Aorta (tissue), 5 donors: ENCODE measurements around the gene SH3GLB2. TPM values are rescaled to one million over a fixed set of nuclear protein-coding genes. Genes with fewer than 3 reads are reported as not detected.
"Not testable (repeated sequence)": the region's sequence is repeated elsewhere in the genome, so short reads cannot be mapped to it uniquely, and the experiment has no call there.

Experiments used
- ATAC-seq: fragments of 200-7000 bp; cut with Tn5 transposase; one replicate; pipeline ENCODE4 v1.9.1; 2022; ENCODE audit warnings: moderate library complexity; ENCODE audit not compliant: low FRiP score
- DNase-seq, 2 donors: peaks; one replicate each; pipeline ENCODE4 v3.0.0-alpha.2; 2020
- H3K27ac ChIP-seq, 2 donors: one replicate each; pipeline ENCODE4 v1.5.1; 2013; ENCODE audit warnings: low read length in 2 of 2, mild to moderate bottlenecking in 2 of 2, moderate library complexity in 2 of 2, control low read depth in 1 of 2, inconsistent platforms in 1 of 2, low read depth in 1 of 2
- H3K27me3 ChIP-seq, 2 donors: one replicate each; pipeline ENCODE4 v1.6.1; 2013; ENCODE audit warnings: control low read depth in 1 of 2, low read length in 1 of 2, mild to moderate bottlenecking in 1 of 2, moderate library complexity in 1 of 2; ENCODE audit not compliant: insufficient read depth in 2 of 2, control insufficient read depth in 1 of 2
- H3K36me3 ChIP-seq, 2 donors: one replicate each; pipeline ENCODE4 v1.6.1; 2013; ENCODE audit warnings: control low read depth in 1 of 2, low read length in 1 of 2, mild to moderate bottlenecking in 1 of 2; ENCODE audit not compliant: insufficient read depth in 2 of 2, control insufficient read depth in 1 of 2
- H3K4me1 ChIP-seq, 2 donors: one replicate each; pipeline ENCODE4 v1.6.1; 2013; ENCODE audit warnings: low read length in 2 of 2, control low read depth in 1 of 2, mild to moderate bottlenecking in 1 of 2, moderate library complexity in 1 of 2; ENCODE audit not compliant: insufficient read depth in 2 of 2, control insufficient read depth in 1 of 2
- H3K4me3 ChIP-seq, 2 donors: one replicate each; pipeline ENCODE4 v1.5.1; 2013; ENCODE audit warnings: low read length in 2 of 2, control low read depth in 1 of 2, mild to moderate bottlenecking in 1 of 2
- H3K9me3 ChIP-seq: one replicate; pipeline ENCODE4 v1.6.1; 2013; ENCODE audit warnings: mild to moderate bottlenecking, low read length; ENCODE audit not compliant: control insufficient read depth
- WGBS, 2 donors: extraction: QIAGEN DNeasy Blood & Tissue Kit; methylation state at CpG; one replicate each; pipeline ENCODE4 v1.1.7; 2013; 5-methylcytosine and 5-hydroxymethylcytosine counted together
- intact Hi-C, 2 donors: fragments of 100-400 bp; cut with DNase I; formaldehyde crosslinking; loops; one replicate each; pipeline versions ENCODE4 v1.14.2 to v1.15.0; 2022
- polyA plus RNA-seq, 2 donors: library from polyadenylated mRNA; stranded (reverse); fragments of 200-250 nt; gene quantifications; one replicate each; pipeline ENCODE4 v1.2.3, GENCODE V29; 2013
- total RNA-seq, 2 donors: library from RNA; stranded (reverse); fragmentation: NEBNext Ultra II Directional; extraction: Animal tissue kit (Norgen Biotek cat#: 25700); gene quantifications; one replicate each; pipeline ENCODE4 v1.2.1, GENCODE V29; 2021
- donor health status: healthy with polysubstance abuse.
- donor health status: Bipolar disorder and iron deficiency.
- donor health status: DM: no; HTN: no; CAD: no.
- donor health status: DM: no; HTN: no; CAD: no.
- donor health status: DM: yes; HTN: yes; CAD: no.

Gene SH3GLB2
- total and polyA plus RNA-seq, 4 donors, result 34.4 to 232 (median 85.8) TPM

DNA sequence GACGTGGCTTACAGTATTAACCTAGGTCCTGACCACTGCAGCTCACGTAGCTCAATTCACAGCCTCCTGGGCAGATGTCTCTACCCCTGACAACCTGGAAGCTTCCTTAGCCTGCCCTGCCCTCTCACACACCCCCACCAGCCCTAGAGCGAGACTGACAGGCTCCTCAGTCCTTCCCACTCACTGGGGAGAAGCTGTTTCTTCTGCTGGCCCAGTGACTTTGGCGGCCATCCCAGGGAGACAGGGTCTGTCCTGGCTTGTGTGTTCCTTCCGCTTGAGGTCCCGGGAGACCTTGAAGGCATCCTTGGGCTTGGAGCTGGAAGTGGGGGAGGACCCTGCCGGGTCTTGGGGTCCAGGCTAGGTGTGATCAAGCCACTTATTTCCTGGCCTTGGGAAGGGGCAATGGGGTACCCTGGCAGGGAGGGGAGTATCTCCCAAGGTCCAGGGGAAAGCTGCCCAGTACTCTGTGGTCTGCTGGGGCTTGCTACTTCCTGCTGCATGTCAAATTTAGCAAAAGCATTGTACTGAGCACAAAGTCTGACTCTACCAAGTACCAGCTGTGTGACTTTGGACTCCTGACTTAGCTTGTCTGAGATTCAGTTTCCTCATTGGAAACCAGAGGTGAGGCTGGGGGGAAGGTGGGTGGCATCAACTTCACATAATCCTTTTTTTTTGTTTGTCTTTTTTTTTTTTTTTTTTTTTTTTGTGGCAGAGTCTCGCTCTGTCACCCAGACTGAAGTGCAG, 10.2 kb upstream of the SH3GLB2 start:
- H3K27me3 ChIP-seq, result no peaks in the 10 kb centered on the region
- H3K9me3 ChIP-seq, result no peaks in the 10 kb centered on the region
- intact Hi-C loops, result loop anchor here in 1 of 2 donors (5.0 kb wide), 1 partner anchor 91 kb away; the partner anchor contains the start of genes DOLK and NUP188
- no peaks in the 10 kb centered on the region for H3K4me1 ChIP-seq
- no peak for ATAC-seq
- no peak for DNase-seq
- no peaks in the 10 kb centered on the region for H3K36me3 ChIP-seq
- H3K27ac ChIP-seq, result no peak overlapping the region
- WGBS, 2 donors, result 65 to 67% methylated on average over 7 to 8 of the region's 8 CpGs
- H3K4me3 ChIP-seq, result no peak overlapping the region

DNA sequence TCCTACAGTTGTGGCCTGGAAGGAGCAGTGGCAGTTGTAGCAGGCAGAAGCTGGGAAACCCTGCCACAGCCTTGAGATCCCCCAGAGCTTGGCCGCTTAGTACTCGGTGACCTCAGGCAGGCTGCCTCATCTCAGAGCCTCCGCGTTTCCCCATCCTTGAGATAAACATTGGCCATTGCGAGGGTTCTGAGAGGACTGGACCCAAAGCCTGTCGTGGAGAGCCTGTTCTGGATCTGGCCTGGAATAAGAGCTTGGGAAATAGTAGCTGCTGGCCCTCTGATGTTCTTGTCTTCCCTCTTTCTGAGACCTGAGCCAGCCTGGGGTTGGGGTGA, 9.6 kb upstream of the SH3GLB2 start:
- intact Hi-C loops, result loop anchor here (2.0 to 5.0 kb wide), 2 partner anchors 43 to 90 kb away; partner anchors contain the start of genes DOLK (in 1 of the 2), DOLPP1 (in 1 of the 2) and NUP188 (in 1 of the 2)
- no peak for ATAC-seq

DNA sequence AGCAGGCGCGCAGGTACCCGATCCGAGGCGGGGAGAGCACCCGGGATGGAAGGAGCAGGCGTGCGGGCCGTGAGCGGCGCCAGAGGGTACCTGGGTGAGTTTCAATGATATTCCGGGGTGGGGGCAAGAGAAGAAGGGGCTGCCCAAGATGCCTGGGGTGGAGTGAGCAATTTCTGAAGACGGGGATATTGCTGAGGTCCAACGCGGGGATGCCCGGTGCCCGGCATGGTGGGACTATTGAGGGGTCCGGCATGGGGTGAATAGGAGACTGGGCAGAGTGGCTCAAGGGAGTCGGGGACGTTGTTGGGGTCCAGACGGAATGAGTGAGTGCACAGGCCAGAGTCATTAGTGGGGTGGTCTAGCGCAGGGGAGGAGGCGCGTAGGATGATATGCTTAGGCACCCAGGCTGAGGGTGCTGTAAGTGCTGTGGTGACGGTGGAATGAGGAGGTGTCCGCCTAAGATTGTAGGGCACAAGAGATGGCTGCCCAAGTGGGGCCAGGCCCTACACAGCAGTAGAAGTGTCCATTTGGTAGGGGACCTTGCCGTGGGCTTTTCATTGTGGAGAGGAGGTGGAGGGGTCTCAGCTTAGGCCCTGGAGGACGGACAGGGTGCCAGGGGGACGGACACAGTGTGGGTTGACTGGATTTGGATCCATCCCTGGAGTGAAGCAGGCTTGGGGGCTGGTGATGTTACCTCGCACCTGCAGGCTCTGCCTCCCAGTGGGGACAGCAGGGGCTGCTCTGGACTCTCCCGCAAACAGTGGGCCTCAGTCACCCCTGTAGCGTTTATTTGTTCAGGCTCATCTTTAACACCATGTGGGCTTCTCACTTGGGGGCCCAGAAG, 9.0 kb upstream of the SH3GLB2 start:
- 6 to 8% methylated on average over 32 of the region's 32 CpGs for WGBS, 2 donors
- Histone ChIP-seq H3K27ac (peak overlapping the region in 1 of 2 donors; percentile 1), H3K9me3 (no peaks in the 10 kb centered on the region), H3K27me3 (no peaks in the 10 kb centered on the region), H3K36me3 (no peaks in the 10 kb centered on the region), H3K4me3 (peak overlapping the region; percentile 68 to 85), H3K4me1 (no peaks in the 10 kb centered on the region)
- peak; percentile 2 for ATAC-seq
- intact Hi-C loops, result loop anchor here (2.0 to 5.0 kb wide), 2 partner anchors 44 to 90 kb away; partner anchors contain the start of genes DOLK (in 1 of the 2), DOLPP1 (in 1 of the 2) and NUP188 (in 1 of the 2)
- peak in 1 of 2 donors; percentile 72 for DNase-seq

More for the DNA sequence above, 9.6 kb upstream of the SH3GLB2 start:
- Histone ChIP-seq H3K4me3 (no peak overlapping the region), H3K9me3 (no peaks in the 10 kb centered on the region), H3K27me3 (no peaks in the 10 kb centered on the region), H3K36me3 (no peaks in the 10 kb centered on the region), H3K4me1 (no peaks in the 10 kb centered on the region), H3K27ac (no peak overlapping the region)
- no peak for DNase-seq
- WGBS, 2 donors, result 48 to 50% methylated on average over 6 of the region's 6 CpGs

DNA sequence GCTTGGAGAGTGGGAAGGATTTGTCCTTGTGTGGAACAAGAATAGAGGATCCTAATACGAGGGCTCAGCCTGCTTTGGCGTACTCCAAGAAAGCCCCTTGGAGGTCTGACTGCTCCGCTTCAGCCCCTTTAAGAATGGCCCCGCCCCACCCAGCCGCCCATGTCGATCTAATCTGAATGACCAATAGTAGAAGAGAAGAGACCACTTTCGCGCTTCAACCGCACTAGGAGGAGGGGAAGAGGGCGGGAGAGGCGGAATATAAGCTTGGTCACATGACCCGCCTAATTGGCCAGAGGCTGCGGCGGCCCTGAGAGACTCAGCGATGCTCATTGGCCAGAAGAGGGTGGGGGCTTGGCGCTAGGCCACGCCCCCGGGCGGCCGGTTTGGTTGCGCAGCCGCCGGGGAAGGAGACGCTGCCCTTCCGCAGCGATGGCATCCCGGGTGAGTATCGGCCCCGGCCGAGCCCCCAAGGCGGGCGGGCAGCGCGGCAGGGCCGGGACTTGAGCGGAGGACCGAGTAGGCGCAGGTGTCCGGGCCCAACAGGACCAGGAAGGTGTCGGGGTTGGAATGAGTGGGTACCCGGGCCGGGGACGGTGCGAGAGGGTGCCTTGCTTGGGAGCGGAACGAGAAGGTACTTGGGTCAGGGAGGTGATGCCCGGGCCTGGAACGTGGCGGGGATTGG, 8.3 kb upstream of the SH3GLB2 start, which contains the start of gene MIGA2:
Gene MIGA2, plus strand, starts transcription at position 386 of the 682 bp plus-strand sequence. CDS start 3,969 bp downstream, outside the sequence.
- intact Hi-C loops, result loop anchor here (2.0 to 5.0 kb wide), 2 partner anchors 44 to 89 kb away; partner anchors contain the start of genes DOLK (in 1 of the 2), DOLPP1 (in 1 of the 2) and NUP188 (in 1 of the 2)

DNA sequence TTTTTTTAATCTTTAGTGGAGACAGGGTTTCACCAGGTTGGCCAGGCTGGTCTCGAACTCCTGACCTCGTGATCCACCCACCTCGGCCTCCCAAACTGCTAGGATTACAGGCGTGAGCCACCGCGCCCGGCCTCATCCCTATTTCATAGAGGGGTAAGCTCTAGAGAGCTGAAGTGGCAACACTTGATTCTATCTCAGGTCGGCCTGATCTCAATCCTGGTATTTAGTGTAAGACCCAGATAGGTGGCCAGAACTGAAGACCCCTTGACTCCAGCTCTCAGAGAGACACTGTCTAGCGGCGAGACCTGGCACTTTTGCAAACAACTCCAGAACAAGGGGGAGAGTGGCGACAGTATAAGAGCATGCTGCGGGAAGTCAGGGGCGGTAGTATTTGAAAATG, 7.7 kb upstream of the SH3GLB2 start:
- H3K27ac ChIP-seq, result peak overlapping the region in 1 of 2 donors; percentile 58
- 45 to 52% methylated on average over 13 of the region's 13 CpGs for WGBS, 2 donors

More for the DNA sequence above, 8.3 kb upstream of the SH3GLB2 start, which contains the start of gene MIGA2:
- Histone ChIP-seq H3K27ac (peak within 1 kb of the TSS in 1 of 2 donors; percentile 58), H3K4me1 (no peaks in the 10 kb centered on the region), H3K27me3 (no peaks in the 10 kb centered on the region), H3K4me3 (peak within 1 kb of the TSS; percentile 68 to 85), H3K9me3 (no peaks in the 10 kb centered on the region), H3K36me3 (no peaks in the 10 kb centered on the region)
- peak; percentile 98 for ATAC-seq
- 0 to 1% methylated on average over 48 to 49 of the region's 49 CpGs for WGBS, 2 donors
- peak; percentile 97 to 98 for DNase-seq

DNA sequence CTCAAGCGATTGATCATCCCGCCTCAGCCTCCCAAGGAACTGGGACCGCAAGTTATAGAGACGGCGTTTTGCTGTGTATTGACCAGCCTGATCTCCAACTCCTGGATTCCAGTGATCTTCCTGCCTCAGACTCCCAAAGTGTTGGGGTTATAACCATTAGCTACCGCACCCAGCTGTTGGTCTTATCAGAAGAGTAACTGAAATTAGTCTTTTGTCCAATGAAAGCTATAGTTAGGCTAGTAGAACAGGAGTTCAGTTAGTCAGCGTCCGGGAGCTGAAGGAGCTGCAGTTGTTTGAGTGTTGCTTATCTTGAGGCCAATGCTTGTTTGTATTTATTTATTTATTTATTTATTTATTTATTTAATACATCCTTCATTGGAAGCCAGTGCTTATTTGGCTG, 5.1 kb upstream of the SH3GLB2 start:
- Histone ChIP-seq H3K27ac (no peak overlapping the region), H3K36me3 (no peaks in the 10 kb centered on the region), H3K27me3 (no peaks in the 10 kb centered on the region), H3K4me3 (no peak overlapping the region), H3K4me1 (no peaks in the 10 kb centered on the region), H3K9me3 (no peaks in the 10 kb centered on the region)
- DNase-seq (no peak), ATAC-seq (no peak)
- 90 to 91% methylated on average over 8 of the region's 8 CpGs for WGBS, 2 donors
- intact Hi-C loops, result no loop called here

More for the DNA sequence above, 7.7 kb upstream of the SH3GLB2 start:
- intact Hi-C loops, result loop anchor here (2.0 to 5.0 kb wide), 2 partner anchors 45 to 89 kb away; partner anchors contain the start of genes DOLK (in 1 of the 2), DOLPP1 (in 1 of the 2) and NUP188 (in 1 of the 2)
- H3K4me1 ChIP-seq, H3K9me3 ChIP-seq, H3K36me3 ChIP-seq, H3K27me3 ChIP-seq, DNase-seq: not testable (repeated sequence)
- peak; percentile 34 for ATAC-seq
- peak overlapping the region in 1 of 2 donors; percentile 44 for H3K4me3 ChIP-seq

DNA sequence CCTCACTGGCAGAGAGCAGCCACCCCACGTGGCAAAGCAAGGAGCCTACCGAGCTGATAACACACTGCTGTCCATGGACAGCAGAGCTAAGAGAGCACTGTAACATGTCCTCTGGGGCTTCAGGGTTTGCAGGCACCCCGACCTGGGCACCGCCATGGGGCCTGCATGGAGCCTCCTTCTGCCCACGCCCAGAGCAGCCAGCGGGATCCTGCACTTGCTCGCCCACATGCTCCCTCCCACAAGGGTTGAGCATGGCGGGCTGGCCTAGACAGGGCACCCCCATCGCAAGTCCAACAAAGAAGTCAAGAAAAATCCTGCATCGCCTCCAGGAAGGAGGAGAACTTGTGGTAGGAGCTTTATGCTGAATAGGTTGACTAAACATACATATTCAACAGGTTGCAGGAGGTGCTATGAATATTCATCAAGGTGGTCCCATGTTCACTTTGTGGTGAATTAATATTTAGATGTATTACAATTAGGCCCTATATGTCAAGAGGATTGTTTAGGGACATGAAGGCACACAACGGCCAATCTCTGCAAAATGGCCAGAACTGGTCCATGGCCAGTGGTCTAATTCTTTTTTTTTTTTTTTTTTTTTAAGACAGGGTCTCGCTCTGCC, 4.5 kb upstream of the SH3GLB2 start:
- Histone ChIP-seq H3K4me1 (no peaks in the 10 kb centered on the region), H3K4me3 (no peak overlapping the region), H3K9me3 (no peaks in the 10 kb centered on the region), H3K27me3 (no peaks in the 10 kb centered on the region), H3K27ac (no peak overlapping the region), H3K36me3 (no peaks in the 10 kb centered on the region)
- WGBS, 2 donors, result 84 to 85% methylated on average over 11 to 12 of the region's 12 CpGs
- ATAC-seq, result no peak
- intact Hi-C loops, result no loop called here
- DNase-seq, result no peak

DNA sequence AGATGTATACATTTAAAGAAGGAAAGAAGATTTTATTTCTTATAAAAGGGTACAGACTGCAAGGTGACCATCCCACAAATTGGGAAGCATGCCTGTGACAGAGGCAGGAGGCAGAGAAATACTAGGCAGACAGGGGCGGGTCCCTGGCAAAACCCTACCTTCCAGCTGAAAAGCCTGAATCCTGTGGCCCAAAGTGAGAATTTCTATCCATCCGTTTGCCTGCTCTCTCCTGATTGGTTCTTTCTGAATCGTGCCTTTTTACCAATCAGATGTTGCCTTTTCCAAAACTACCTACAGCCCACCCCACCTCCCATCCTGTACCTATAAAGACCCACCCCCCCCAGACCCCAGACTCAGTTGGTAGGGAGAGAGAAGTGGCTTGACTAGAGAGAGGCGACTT, 3.4 kb upstream of the SH3GLB2 start:
- 61 to 70% methylated on average over 4 of the region's 4 CpGs for WGBS, 2 donors

More for the DNA sequence above, 3.4 kb upstream of the SH3GLB2 start:
- Histone ChIP-seq H3K9me3 (no peaks in the 10 kb centered on the region), H3K27ac (no peak overlapping the region), H3K36me3 (no peaks in the 10 kb centered on the region), H3K4me3 (no peak overlapping the region), H3K4me1 (no peaks in the 10 kb centered on the region), H3K27me3 (no peaks in the 10 kb centered on the region)
- intact Hi-C loops, result no loop called here
- DNase-seq, result no peak
- ATAC-seq, result no peak
